Lung (tissue), 12 donors: ENCODE results near the gene SHISA6. TPM values are rescaled to one million over a fixed set of nuclear protein-coding genes. Genes with fewer than 3 reads are reported as not detected.

Experiments
- ATAC-seq: fragments of 200-7000 bp; cut with Tn5 transposase; one replicate; pipeline ENCODE4 v1.9.1; 2020; ENCODE audit warnings: moderate number of reproducible peaks; ENCODE audit not compliant: insufficient read depth, low FRiP score
- DNase-seq, 3 donors: peaks; one replicate each; pipeline ENCODE4 v3.0.0-alpha.2; 2013 to 2017
- H3K27ac ChIP-seq, 2 donors: one replicate each; pipeline ENCODE4 v1.5.1; 2013; ENCODE audit warnings: mild to moderate bottlenecking in 2 of 2, moderate library complexity in 2 of 2, control low read depth in 1 of 2, inconsistent platforms in 1 of 2, low read depth in 1 of 2, low read length in 1 of 2
- H3K27me3 ChIP-seq, 3 donors: one replicate each; pipeline ENCODE4 v1.5.1; 2013; ENCODE audit warnings: low read length in 2 of 3; ENCODE audit not compliant: control insufficient read depth in 3 of 3, insufficient read depth in 3 of 3
- H3K36me3 ChIP-seq, 4 donors: one replicate each; pipeline ENCODE4 v1.5.1; 2013; ENCODE audit warnings: low read length in 4 of 4, mild to moderate bottlenecking in 1 of 4, moderate library complexity in 1 of 4; ENCODE audit not compliant: control insufficient read depth in 4 of 4, insufficient read depth in 4 of 4
- H3K4me1 ChIP-seq, 5 donors: one replicate each; pipeline ENCODE4 v1.5.1; 2013; ENCODE audit warnings: low read length in 5 of 5, mild to moderate bottlenecking in 2 of 5, moderate library complexity in 1 of 5; ENCODE audit not compliant: control insufficient read depth in 5 of 5, insufficient read depth in 5 of 5
- H3K4me3 ChIP-seq: one replicate; pipeline ENCODE4 v1.5.1; 2013; ENCODE audit warnings: mild to moderate bottlenecking, control low read depth, moderate library complexity
- H3K9ac ChIP-seq, 2 donors: one replicate each; pipeline ENCODE4 v1.5.1; 2013; ENCODE audit warnings: low read length in 2 of 2, control low read depth in 1 of 2; ENCODE audit not compliant: insufficient read depth in 1 of 2
- H3K9me3 ChIP-seq, 4 donors: one replicate each; pipeline ENCODE4 v1.5.1; 2013; ENCODE audit warnings: low read length in 3 of 4, mild to moderate bottlenecking in 1 of 4, moderate library complexity in 1 of 4; ENCODE audit not compliant: control insufficient read depth in 4 of 4, insufficient read depth in 3 of 4
- CTCF ChIP-seq: IDR thresholded peaks from 2 replicates; pipeline ENCODE4 v1.5.1; 2012; ENCODE audit warnings: mild to moderate bottlenecking; ENCODE audit errors: control extremely low read depth, extremely low read depth
- WGBS, 2 donors: extraction: QIAGEN DNeasy Blood & Tissue Kit; methylation state at CpG; one replicate each; pipeline ENCODE4 v1.1.7; 2013; 5-methylcytosine and 5-hydroxymethylcytosine counted together
- polyA plus RNA-seq, 2 donors: library from polyadenylated mRNA; stranded (reverse); fragments of 200-250 nt; gene quantifications; one replicate each; pipeline ENCODE4 v1.2.1, GENCODE V29; 2013
- total RNA-seq, 2 donors: library from RNA; depleted of rRNA in 1 of 2; stranded (reverse); fragments of >200 nt in 1 of 2; gene quantifications; one replicate each; pipeline ENCODE4 v1.2.1, GENCODE V29; 2014 to 2021
- donor health status: control.
- donor health status: control.
- donor health status: Bipolar disorder and iron deficiency.
- donor health status: healthy.
- donor health status: DM: yes; HTN: yes; CAD: no.

SHISA6 gene
- total and polyA plus RNA-seq, 4 donors, result 0.03 to 0.34 (median 0.11) TPM

- no peak for TF ChIP-seq CTCF
- Histone ChIP-seq H3K9me3 (peaks cover 0 to 12% (median 4%) of the 10 kb centered on the region in 4 donors), H3K36me3 (no peaks in the 10 kb centered on the region), H3K4me3 (no peak overlapping the region), H3K27me3 (no peaks in the 10 kb centered on the region), H3K9ac (no peak overlapping the region), H3K27ac (no peak overlapping the region), H3K4me1 (no peaks in the 10 kb centered on the region)
- ATAC-seq (peak; percentile 6), DNase-seq (no peak)
- 87 to 92% methylated on average over 5 of the region's 5 CpGs for WGBS, 2 donors
Measured at GRCh38 chr17:11582217-11582616, 341.2 kb downstream of the SHISA6 start.

GRCh38 chr17:11583306-11583992 lies 342.4 kb downstream of the SHISA6 start:
- Histone ChIP-seq H3K36me3 (no peaks in the 10 kb centered on the region), H3K4me1 (no peaks in the 10 kb centered on the region), H3K9me3 (peaks cover 0 to 12% (median 2%) of the 10 kb centered on the region in 4 donors), H3K27me3 (no peaks in the 10 kb centered on the region), H3K9ac (no peak overlapping the region), H3K4me3 (no peak overlapping the region), H3K27ac (no peak overlapping the region)
- ATAC-seq (no peak), DNase-seq (no peak)
- WGBS, 2 donors, result 85 to 90% methylated on average over 9 of the region's 9 CpGs
- no peak for TF ChIP-seq CTCF

- H3K4me3 ChIP-seq, result no peak overlapping the region
- TF ChIP-seq CTCF, result no peak
- no peak for ATAC-seq
- H3K27ac ChIP-seq, result no peak overlapping the region
- H3K9me3 ChIP-seq, result no peaks in the 10 kb centered on the region
- 52 to 57% methylated on average over 3 of the region's 3 CpGs for WGBS, 2 donors
- H3K4me1 ChIP-seq, result no peaks in the 10 kb centered on the region
- no peaks in the 10 kb centered on the region for H3K36me3 ChIP-seq
- H3K27me3 ChIP-seq, result no peaks in the 10 kb centered on the region
- no peak overlapping the region for H3K9ac ChIP-seq
- no peak for DNase-seq
Measured at GRCh38 chr17:11589716-11590115, 348.7 kb downstream of the SHISA6 start.
